OCI-LY1 (cell line): ENCODE data around the gene AGFG1.

Source experiments
- H2AFZ ChIP-seq: fragments of 200-600 bp; sonication (generic), shearing (Covaris generic); 2 replicates; pipeline ENCODE4 v1.6.0; 2014; ENCODE audit warnings: antibody characterized with exemption, mild to moderate bottlenecking, low read length
- H3F3A ChIP-seq: fragments of 200-600 bp; sonication (generic), shearing (Covaris generic); 2 replicates; pipeline ENCODE4 v1.6.0; 2014; ENCODE audit warnings: mild to moderate bottlenecking, antibody characterized with exemption, low read length, moderate library complexity; ENCODE audit not compliant: insufficient read depth
- H3K27ac ChIP-seq: fragments of 200-600 bp; sonication (generic); 2 replicates; pipeline ENCODE4 v1.5.1; 2014; ENCODE audit warnings: low read length, mixed run types, mild to moderate bottlenecking, low read depth; ENCODE audit not compliant: poor library complexity, severe bottlenecking
- H3K27me3 ChIP-seq: fragments of 200-600 bp; sonication (generic); 2 replicates; pipeline ENCODE4 v1.6.0; 2014; ENCODE audit warnings: antibody characterized with exemption, mild to moderate bottlenecking, low read length, moderate library complexity; ENCODE audit not compliant: insufficient read depth
- H3K36me3 ChIP-seq: fragments of 200-600 bp; sonication (generic); 2 replicates; pipeline ENCODE4 v1.6.1; 2014; ENCODE audit warnings: mild to moderate bottlenecking, antibody characterized with exemption, low read length, moderate library complexity, mixed read lengths; ENCODE audit not compliant: insufficient read depth
- H3K4me1 ChIP-seq: fragments of 200-600 bp; sonication (generic); 2 replicates; pipeline ENCODE4 v1.5.1; 2014; ENCODE audit warnings: mild to moderate bottlenecking, low read length, moderate library complexity; ENCODE audit not compliant: insufficient read depth, severe bottlenecking
- H3K4me2 ChIP-seq: fragments of 200-600 bp; sonication (generic), shearing (Covaris generic); 2 replicates; pipeline ENCODE4 v1.6.1; 2014; ENCODE audit warnings: low read length
- H3K4me3 ChIP-seq: fragments of 200-600 bp; sonication (generic); 2 replicates; pipeline ENCODE4 v1.5.1; 2014; ENCODE audit warnings: low read length, low read depth, mild to moderate bottlenecking, mixed read lengths; ENCODE audit not compliant: poor library complexity, severe bottlenecking
- H3K79me2 ChIP-seq: fragments of 200-600 bp; shearing (Covaris generic); 2 replicates; pipeline ENCODE4 v1.6.1; 2016; ENCODE audit warnings: mixed run types, low read length, mixed read lengths; ENCODE audit not compliant: insufficient read depth
- H3K9ac ChIP-seq: fragments of 200-600 bp; sonication (generic), shearing (Covaris generic); 2 replicates; pipeline ENCODE4 v1.6.1; 2014; ENCODE audit warnings: mild to moderate bottlenecking, low read length, mixed read lengths
- H3K9me2 ChIP-seq: fragments of 200-600 bp; sonication (generic), shearing (Covaris generic); 2 replicates; pipeline ENCODE4 v1.6.1; 2014; ENCODE audit warnings: low read depth, mild to moderate bottlenecking, low read length, mixed read lengths
- H3K9me3 ChIP-seq: fragments of 200-600 bp; shearing (Covaris generic); 2 replicates; pipeline ENCODE4 v1.6.1; 2014; ENCODE audit warnings: low read length, mixed read lengths
- H4K20me1 ChIP-seq: fragments of 200-600 bp; sonication (generic), shearing (Covaris generic); 2 replicates; pipeline ENCODE4 v1.6.0; 2016; ENCODE audit warnings: mild to moderate bottlenecking, low read length; ENCODE audit not compliant: insufficient read depth
- EZH2 ChIP-seq: fragments of 200-600 bp; sonication (generic), shearing (Covaris generic); IDR thresholded peaks from 2 replicates; pipeline ENCODE4 v1.8.0; 2017; ENCODE audit warnings: borderline replicate concordance, mixed run types, mild to moderate bottlenecking, antibody characterized with exemption, low read length, moderate library complexity, mixed read lengths
- TF ChIP-seq, protein P1 (sequence below): fragments of 200-600 bp; sonication (generic), shearing (Covaris generic); IDR thresholded peaks from 2 replicates; pipeline ENCODE4 v1.5.1; 2017; ENCODE audit warnings: mild to moderate bottlenecking, antibody characterized with exemption, low read length, moderate library complexity, mixed read lengths

AGFG1 gene

DNA sequence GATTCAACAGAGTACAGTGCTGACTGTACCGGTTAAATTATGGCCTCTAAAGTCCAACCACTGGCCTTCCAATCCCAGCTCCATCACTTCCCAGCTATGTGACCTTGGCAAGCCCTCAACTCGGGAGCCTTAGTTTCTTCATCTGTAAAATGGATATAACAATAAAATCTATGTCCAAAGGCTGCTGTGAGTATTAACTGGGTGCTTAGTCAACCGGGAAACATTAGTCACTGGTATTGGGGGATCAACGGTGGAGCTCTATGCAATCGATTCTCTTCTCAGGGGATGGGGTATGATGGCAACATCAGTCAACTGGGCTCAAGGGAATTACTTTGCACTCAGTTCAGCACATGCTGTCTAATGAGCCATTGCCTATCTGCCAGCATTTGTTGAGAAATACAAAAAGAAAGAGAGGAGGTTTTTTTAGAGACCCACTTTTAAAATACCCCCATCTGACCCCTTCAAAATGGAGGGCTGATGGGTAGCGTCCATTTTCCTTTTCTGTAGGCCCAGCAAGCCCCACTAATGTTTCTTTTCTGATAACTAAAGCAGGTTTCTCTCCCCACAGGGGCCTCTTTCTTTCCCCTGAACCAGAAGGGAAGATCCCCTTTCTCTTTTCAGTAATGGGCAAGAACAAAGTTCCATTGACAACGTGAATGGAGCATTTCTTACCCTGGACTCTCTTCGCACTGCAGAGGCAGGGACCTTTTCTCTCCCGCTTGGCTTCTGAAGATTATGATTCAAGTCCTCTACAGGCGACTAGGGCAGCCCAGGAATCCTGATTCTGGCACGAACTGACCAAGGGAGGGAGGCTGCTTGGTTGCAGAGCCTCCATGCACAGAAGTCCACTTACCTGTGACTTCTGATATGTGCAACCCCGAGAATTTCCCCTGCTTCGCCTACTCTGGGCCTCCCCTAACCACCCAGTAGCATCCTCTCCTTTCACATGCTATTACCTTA, 8.7 kb upstream of the AGFG1 start:
- H3K9me2 ChIP-seq, result no peaks in the 10 kb centered on the region
- no peaks in the 10 kb centered on the region for H3K4me1 ChIP-seq
- H3K4me2 ChIP-seq, result no peak overlapping the region
- no peak overlapping the region for H2AFZ ChIP-seq
- no peaks in the 10 kb centered on the region for H3K27me3 ChIP-seq
- H3F3A ChIP-seq, result no peaks in the 10 kb centered on the region
- H3K9ac ChIP-seq, result no peak overlapping the region
- H4K20me1 ChIP-seq, result no peaks in the 10 kb centered on the region
- H3K9me3 ChIP-seq, result no peaks in the 10 kb centered on the region
- no peaks in the 10 kb centered on the region for H3K79me2 ChIP-seq
- TF ChIP-seq EZH2, result no peak
- TF ChIP-seq, protein P1, sequence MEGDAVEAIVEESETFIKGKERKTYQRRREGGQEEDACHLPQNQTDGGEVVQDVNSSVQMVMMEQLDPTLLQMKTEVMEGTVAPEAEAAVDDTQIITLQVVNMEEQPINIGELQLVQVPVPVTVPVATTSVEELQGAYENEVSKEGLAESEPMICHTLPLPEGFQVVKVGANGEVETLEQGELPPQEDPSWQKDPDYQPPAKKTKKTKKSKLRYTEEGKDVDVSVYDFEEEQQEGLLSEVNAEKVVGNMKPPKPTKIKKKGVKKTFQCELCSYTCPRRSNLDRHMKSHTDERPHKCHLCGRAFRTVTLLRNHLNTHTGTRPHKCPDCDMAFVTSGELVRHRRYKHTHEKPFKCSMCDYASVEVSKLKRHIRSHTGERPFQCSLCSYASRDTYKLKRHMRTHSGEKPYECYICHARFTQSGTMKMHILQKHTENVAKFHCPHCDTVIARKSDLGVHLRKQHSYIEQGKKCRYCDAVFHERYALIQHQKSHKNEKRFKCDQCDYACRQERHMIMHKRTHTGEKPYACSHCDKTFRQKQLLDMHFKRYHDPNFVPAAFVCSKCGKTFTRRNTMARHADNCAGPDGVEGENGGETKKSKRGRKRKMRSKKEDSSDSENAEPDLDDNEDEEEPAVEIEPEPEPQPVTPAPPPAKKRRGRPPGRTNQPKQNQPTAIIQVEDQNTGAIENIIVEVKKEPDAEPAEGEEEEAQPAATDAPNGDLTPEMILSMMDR, result no peak
- H3K4me3 ChIP-seq, result no peak overlapping the region
- H3K36me3 ChIP-seq, result no peaks in the 10 kb centered on the region
- no peak overlapping the region for H3K27ac ChIP-seq

DNA sequence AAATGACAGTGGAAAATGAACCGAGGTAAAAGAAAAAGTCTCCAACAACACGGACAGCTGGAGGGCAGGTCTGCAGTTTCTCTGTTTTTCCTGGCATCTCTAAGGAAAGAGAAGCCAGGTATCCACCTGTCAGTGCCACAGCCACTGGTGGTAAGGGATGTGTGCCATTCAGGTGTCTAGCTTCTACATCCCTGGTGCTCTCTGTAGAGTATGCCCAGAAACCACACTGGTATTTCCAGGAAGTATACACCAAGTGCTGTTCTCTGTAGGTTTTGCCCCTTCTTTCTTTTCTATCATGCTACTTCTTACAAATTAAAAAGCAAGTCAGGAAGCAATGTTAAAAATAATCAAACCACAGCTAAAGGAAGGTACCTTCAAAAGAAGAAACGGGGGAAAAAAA, 7.6 kb upstream of the AGFG1 start:
- Histone ChIP-seq H3K27ac (no peak overlapping the region), H3K9ac (no peak overlapping the region), H3K36me3 (no peaks in the 10 kb centered on the region), H4K20me1 (no peaks in the 10 kb centered on the region), H2AFZ (no peak overlapping the region), H3K4me2 (no peak overlapping the region), H3K9me3 (no peaks in the 10 kb centered on the region), H3K9me2 (no peaks in the 10 kb centered on the region), H3F3A (no peaks in the 10 kb centered on the region), H3K4me1 (no peaks in the 10 kb centered on the region), H3K79me2 (no peaks in the 10 kb centered on the region), H3K4me3 (no peak overlapping the region), H3K27me3 (no peaks in the 10 kb centered on the region)
- TF ChIP-seq, protein P1, result no peak
- TF ChIP-seq EZH2, result no peak

DNA sequence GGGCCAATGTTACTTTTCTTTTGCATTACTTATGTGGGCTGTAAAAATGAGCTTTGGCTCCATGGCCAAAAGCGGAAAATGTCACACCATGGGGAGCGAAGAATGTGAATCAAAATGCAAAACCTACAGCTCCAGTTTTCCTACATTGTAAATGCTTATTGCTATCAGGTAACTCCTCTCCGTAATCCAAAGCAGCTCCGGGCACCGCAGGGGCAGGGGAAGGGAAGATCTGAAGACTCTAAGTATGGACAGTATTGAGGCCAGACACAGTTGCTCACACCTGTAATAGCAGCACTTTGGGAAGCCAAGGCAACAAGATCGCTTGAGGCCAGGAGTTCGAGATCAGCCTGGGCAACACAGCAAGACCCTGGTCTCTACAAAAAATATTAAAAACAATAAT, 7.1 kb upstream of the AGFG1 start:
- no peaks in the 10 kb centered on the region for H3F3A ChIP-seq
- no peaks in the 10 kb centered on the region for H3K27me3 ChIP-seq
- no peak overlapping the region for H3K27ac ChIP-seq
- no peaks in the 10 kb centered on the region for H3K4me1 ChIP-seq
- no peaks in the 10 kb centered on the region for H3K9me2 ChIP-seq
- H4K20me1 ChIP-seq, result no peaks in the 10 kb centered on the region
- H3K9ac ChIP-seq, result no peak overlapping the region
- H2AFZ ChIP-seq, result no peak overlapping the region
- TF ChIP-seq, protein P1, result no peak
- TF ChIP-seq EZH2, result no peak
- no peak overlapping the region for H3K4me3 ChIP-seq
- no peaks in the 10 kb centered on the region for H3K36me3 ChIP-seq
- H3K9me3 ChIP-seq, result no peaks in the 10 kb centered on the region
- H3K79me2 ChIP-seq, result no peaks in the 10 kb centered on the region
- no peak overlapping the region for H3K4me2 ChIP-seq
